DOHH2 (cell line): ENCODE results near the gene TULP4.

Experiments
- H3F3A ChIP-seq: fragments of 200-600 bp; sonication (generic), shearing (Covaris generic); 2 replicates; pipeline ENCODE4 v1.6.0; 2016; ENCODE audit warnings: antibody characterized with exemption, mild to moderate bottlenecking; ENCODE audit not compliant: control insufficient read depth, insufficient read depth
- H3K27ac ChIP-seq: fragments of 200-600 bp; sonication (generic); 2 replicates; pipeline ENCODE4 v1.5.1; 2014; ENCODE audit warnings: low read depth, mild to moderate bottlenecking, low read length, moderate library complexity
- H3K27me3 ChIP-seq: fragments of 200-600 bp; sonication (generic); 2 replicates; pipeline ENCODE4 v1.6.1; 2014; ENCODE audit warnings: mild to moderate bottlenecking, low read length, mixed read lengths; ENCODE audit not compliant: control insufficient read depth
- H3K36me3 ChIP-seq: fragments of 200-600 bp; sonication (generic); 2 replicates; pipeline ENCODE4 v1.6.1; 2014; ENCODE audit warnings: mild to moderate bottlenecking, low read length, moderate library complexity, mixed read lengths; ENCODE audit not compliant: control insufficient read depth
- H3K4me1 ChIP-seq: fragments of 200-600 bp; sonication (generic); 2 replicates; pipeline ENCODE4 v1.6.1; 2014; ENCODE audit warnings: mild to moderate bottlenecking, low read length, mixed read lengths; ENCODE audit not compliant: control insufficient read depth
- H3K4me2 ChIP-seq: fragments of 200-600 bp; sonication (generic); 2 replicates; pipeline ENCODE4 v1.6.0; 2014; ENCODE audit warnings: mild to moderate bottlenecking, low read length, moderate library complexity
- H3K4me3 ChIP-seq: fragments of 200-600 bp; sonication (generic); 2 replicates; pipeline ENCODE4 v1.5.1; 2014; ENCODE audit warnings: mild to moderate bottlenecking, low read length, mixed read lengths
- H3K79me2 ChIP-seq: fragments of 200-600 bp; sonication (generic); 2 replicates; pipeline ENCODE4 v1.6.1; 2014; ENCODE audit warnings: mild to moderate bottlenecking, low read length, mixed read lengths; ENCODE audit not compliant: control insufficient read depth
- H3K9me2 ChIP-seq: fragments of 200-600 bp; sonication (generic); replicated peaks from 2 replicates; pipeline ENCODE4 v1.6.1; 2014; ENCODE audit warnings: mild to moderate bottlenecking, low read length, mixed read lengths; ENCODE audit not compliant: control insufficient read depth
- H3K9me3 ChIP-seq: fragments of 200-600 bp; sonication (generic); 2 replicates; pipeline ENCODE4 v1.6.1; 2014; ENCODE audit warnings: antibody characterized with exemption, low read length, mixed read lengths; ENCODE audit not compliant: control insufficient read depth, insufficient read depth
- H4K20me1 ChIP-seq: fragments of 200-600 bp; sonication (generic); 2 replicates; pipeline ENCODE4 v1.6.0; 2014; ENCODE audit warnings: low read depth, mild to moderate bottlenecking, antibody characterized with exemption, low read length, moderate library complexity; ENCODE audit not compliant: control insufficient read depth, insufficient read depth
- CTCF ChIP-seq: fragments of 200-600 bp; sonication (generic); IDR thresholded peaks from one replicate; pipeline ENCODE4 v1.5.1; 2014; ENCODE audit warnings: antibody characterized with exemption, mild to moderate bottlenecking, low read depth, low read length; ENCODE audit not compliant: poor library complexity, severe bottlenecking
- EZH2phosphoT487 ChIP-seq: fragments of 200-600 bp; sonication (generic); IDR thresholded peaks from 2 replicates; pipeline ENCODE4 v1.6.1; 2017; ENCODE audit warnings: borderline replicate concordance, mild to moderate bottlenecking, antibody characterized with exemption, low read length, moderate library complexity, mixed read lengths

The TULP4 gene

GRCh38 chr6:158353883-158354877 lies 41.9 kb downstream of the TULP4 start:
- Histone ChIP-seq H3K4me3 (no peak overlapping the region), H4K20me1 (peaks cover 5% of the 10 kb centered on the region; the same call in 1 of the 2 replicates), H3K4me1 (no peaks in the 10 kb centered on the region), H3K9me2 (no peaks in the 10 kb centered on the region), H3K27ac (no peak overlapping the region), H3K9me3 (no peaks in the 10 kb centered on the region), H3K79me2 (peaks cover 48% of the 10 kb centered on the region), H3K4me2 (no peak overlapping the region), H3K27me3 (no peaks in the 10 kb centered on the region), H3F3A (no peaks in the 10 kb centered on the region), H3K36me3 (no peaks in the 10 kb centered on the region)
- TF ChIP-seq EZH2phosphoT487 (no peak), CTCF (no peak)

- no peaks in the 10 kb centered on the region for H3K9me3 ChIP-seq
- no peaks in the 10 kb centered on the region for H3K27me3 ChIP-seq
- H3K9me2 ChIP-seq: no peaks in the 10 kb centered on the region
- no peak overlapping the region for H3K27ac ChIP-seq
- H4K20me1 ChIP-seq: peaks cover 14% of the 10 kb centered on the region; the same call in 1 of the 2 replicates
- H3K79me2 ChIP-seq: peaks cover 58% of the 10 kb centered on the region
- H3K4me1 ChIP-seq: no peaks in the 10 kb centered on the region
- H3K36me3 ChIP-seq: no peaks in the 10 kb centered on the region
- H3K4me3 ChIP-seq: no peak overlapping the region
- H3K4me2 ChIP-seq: no peak overlapping the region
- H3F3A ChIP-seq: no peaks in the 10 kb centered on the region
- no peak for TF ChIP-seq CTCF
- TF ChIP-seq EZH2phosphoT487: no peak
These were observed 44.6 kb downstream of the TULP4 start for GRCh38 chr6:158356586-158357546.

GRCh38 chr6:158357570-158358216 lies 45.4 kb downstream of the TULP4 start:
- H3K79me2 ChIP-seq: peaks cover 63% of the 10 kb centered on the region
- H3K4me3 ChIP-seq: no peak overlapping the region
- H3K36me3 ChIP-seq: no peaks in the 10 kb centered on the region
- H3K9me2 ChIP-seq: no peaks in the 10 kb centered on the region
- H4K20me1 ChIP-seq: peaks cover 18% of the 10 kb centered on the region; the same call in 1 of the 2 replicates
- no peaks in the 10 kb centered on the region for H3K4me1 ChIP-seq
- no peak overlapping the region for H3K27ac ChIP-seq
- H3K27me3 ChIP-seq: no peaks in the 10 kb centered on the region
- no peak overlapping the region for H3K4me2 ChIP-seq
- H3K9me3 ChIP-seq: no peaks in the 10 kb centered on the region
- TF ChIP-seq EZH2phosphoT487 (no peak), CTCF (no peak)
- no peaks in the 10 kb centered on the region for H3F3A ChIP-seq
